GM19099 (cell line): ENCODE data around the gene TSSK3.

ENCODE experiments used
- POLR2A ChIP-seq: IDR thresholded peaks from 3 replicates; pipeline ENCODE4 v1.6.1; 2011; ENCODE audit warnings: low read depth; ENCODE audit not compliant: insufficient read length; ENCODE audit errors: extremely low read depth

The TSSK3 gene, protein sequence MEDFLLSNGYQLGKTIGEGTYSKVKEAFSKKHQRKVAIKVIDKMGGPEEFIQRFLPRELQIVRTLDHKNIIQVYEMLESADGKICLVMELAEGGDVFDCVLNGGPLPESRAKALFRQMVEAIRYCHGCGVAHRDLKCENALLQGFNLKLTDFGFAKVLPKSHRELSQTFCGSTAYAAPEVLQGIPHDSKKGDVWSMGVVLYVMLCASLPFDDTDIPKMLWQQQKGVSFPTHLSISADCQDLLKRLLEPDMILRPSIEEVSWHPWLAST

GRCh38 chr1:32362474-32363313, at the start of gene TSSK3, which contains the start of gene FAM229A:
TSSK3 (plus strand) TSS chr1:32362539; CDS start chr1:32362702, 163 bp downstream.
FAM229A (minus strand) TSS chr1:32362485; CDS start chr1:32362091, 394 bp downstream.
- no peak for TF ChIP-seq POLR2A

GRCh38 chr1:32316903-32317277, 45.4 kb upstream of the TSSK3 start:
- no peak for TF ChIP-seq POLR2A

- TF ChIP-seq POLR2A = no peak
Observed at GRCh38 chr1:32318127-32318869, 44.0 kb upstream of the TSSK3 start.

DNA sequence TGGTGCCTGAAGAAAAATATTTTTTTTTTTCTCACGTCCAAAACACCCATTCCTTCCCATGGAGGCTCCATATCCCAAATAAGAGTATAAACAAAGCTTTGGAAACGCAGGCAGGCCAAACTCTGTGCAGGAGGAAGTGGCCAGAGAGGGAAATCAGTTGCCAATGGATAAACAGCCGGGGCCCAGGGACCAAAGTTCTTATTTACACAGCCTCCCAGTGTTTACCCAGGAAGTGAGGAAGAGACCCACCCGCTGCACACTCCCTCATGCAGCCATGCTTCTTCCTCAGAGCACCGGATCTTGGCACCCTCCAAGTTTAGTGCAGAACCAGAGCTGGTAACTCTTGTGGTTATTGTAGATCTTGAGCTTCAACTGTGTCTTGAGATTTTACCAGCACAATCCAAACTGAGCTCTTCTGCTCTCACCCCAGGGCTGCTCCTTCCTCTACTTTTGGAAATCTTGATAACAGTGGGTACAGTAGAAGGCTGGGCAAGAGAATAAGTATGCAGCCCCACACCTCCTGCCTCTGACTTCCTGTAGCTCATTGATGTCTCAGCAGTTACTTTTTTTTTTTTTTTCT, 40.5 kb upstream of the TSSK3 start:
- TF ChIP-seq POLR2A = no peak

DNA sequence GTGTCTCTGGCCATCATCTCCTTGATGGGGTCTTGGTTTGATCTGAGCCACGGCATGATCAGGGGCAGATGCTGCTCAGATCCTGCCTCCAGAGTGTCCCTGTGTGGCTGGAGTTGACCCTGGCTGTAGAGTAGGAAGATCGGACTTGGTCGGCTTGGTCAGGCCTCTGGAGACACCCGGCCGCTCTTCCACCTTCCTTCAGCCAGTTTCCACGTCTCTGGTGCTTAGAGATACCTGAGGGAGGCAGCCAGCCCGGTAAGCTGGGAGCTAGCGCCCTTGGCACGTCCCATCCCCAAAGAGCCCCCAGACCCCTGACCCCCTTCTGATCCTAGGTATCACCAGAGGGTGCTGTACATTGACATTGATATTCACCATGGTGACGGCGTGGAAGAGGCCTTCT, 35.1 kb upstream of the TSSK3 start:
- no peak for TF ChIP-seq POLR2A

GRCh38 chr1:32329931-32330466, 32.3 kb upstream of the TSSK3 start:
- TF ChIP-seq POLR2A = no peak

DNA sequence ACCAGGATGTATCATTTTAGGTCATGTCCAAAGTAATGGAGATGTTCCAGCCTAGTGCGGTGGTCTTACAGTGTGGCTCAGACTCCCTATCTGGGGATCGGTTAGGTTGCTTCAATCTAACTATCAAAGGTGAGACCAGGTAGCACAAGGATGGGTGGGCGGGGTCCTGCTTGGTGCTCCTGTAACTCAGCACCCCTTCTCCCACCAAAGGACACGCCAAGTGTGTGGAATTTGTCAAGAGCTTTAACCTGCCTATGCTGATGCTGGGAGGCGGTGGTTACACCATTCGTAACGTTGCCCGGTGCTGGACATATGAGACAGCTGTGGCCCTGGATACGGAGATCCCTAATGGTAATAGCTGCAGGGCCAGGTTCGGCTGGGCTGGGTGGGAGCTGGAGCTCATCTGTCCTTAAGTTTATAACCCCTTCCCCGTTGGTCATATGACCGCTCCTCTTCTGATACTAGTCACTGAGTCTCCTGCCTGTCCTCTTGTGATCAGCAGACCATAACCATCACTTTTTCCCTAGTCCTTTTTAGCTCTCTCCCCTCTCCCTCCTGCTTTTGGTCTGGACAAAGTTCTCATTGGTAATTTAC, 31.7 kb upstream of the TSSK3 start:
- TF ChIP-seq POLR2A = peak; percentile 29

DNA sequence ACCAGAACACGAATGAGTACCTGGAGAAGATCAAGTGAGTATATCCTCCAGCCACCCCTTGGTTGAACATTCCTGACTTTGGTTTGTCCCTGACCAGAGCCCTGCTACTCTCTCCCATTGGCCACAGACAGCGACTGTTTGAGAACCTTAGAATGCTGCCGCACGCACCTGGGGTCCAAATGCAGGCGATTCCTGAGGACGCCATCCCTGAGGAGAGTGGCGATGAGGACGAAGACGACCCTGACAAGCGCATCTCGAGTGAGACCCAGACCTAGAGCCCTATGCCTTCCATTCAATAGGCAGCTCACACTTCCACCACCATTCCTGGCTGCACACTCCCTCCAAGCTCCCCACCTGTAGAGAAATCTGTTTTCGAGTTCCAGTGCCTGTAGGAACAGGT, 30.8 kb upstream of the TSSK3 start:
- peak; percentile 40 for TF ChIP-seq POLR2A

DNA sequence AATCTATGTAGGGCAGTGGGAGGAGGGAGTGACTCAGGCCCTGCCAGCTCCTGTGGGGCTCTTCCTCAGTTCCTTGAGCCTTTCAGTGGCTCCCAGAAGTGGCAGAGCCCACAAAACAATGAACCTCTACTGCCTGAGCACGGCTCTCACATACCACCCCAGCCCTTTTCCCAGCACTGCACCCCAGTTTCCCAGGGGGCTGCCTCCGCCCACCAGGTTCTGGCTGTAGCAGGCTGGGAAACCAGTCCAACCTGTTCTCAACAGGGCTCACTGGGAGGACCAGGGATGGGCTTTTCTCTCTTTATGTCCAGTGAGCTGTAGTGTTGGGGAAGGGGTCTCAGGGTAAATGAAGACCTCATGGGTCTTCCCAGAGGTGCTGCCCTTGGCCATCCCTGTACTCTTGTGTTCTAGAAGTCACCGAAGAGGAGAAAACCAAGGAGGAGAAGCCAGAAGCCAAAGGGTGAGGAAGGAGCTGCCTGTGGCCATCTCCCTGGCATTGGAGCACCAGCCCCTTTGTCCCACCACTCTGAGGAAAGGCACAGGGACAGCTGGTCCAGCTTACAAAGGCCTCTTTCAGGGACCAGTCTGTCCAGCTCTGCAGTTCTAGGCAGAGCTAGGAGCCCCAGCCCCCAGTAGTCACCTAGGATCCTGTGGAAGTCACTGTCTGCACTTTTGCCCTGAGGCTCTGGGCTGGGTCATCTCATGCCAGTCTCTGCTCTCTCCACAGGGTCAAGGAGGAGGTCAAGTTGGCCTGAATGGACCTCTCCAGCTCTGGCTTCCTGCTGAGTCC, 29.9 kb upstream of the TSSK3 start:
- peak; percentile 25 for TF ChIP-seq POLR2A

DNA sequence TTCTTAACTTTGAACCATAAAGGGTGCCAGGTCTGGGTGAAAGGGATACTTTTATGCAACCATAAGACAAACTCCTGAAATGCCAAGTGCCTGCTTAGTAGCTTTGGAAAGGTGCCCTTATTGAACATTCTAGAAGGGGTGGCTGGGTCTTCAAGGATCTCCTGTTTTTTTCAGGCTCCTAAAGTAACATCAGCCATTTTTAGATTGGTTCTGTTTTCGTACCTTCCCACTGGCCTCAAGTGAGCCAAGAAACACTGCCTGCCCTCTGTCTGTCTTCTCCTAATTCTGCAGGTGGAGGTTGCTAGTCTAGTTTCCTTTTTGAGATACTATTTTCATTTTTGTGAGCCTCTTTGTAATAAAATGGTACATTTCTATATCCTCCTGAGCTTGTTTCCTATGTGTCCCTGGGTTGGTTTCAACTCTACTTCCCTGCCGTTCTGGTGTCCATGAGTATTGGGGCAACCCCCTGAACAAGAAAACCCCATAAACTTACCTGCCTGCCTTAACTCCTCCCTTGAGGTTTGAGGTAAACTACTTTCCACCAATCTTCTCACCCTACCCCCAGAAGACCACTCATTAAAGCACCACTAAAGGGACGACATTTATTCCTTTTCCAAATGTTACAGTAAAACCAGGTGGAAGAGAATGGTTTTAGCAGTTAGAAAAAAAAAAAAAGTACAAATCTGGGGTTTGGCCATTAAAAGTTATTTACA, 28.9 kb upstream of the TSSK3 start:
- TF ChIP-seq POLR2A = no peak

GRCh38 chr1:32334274-32334861, 28.0 kb upstream of the TSSK3 start:
- TF ChIP-seq POLR2A = peak; percentile 9

DNA sequence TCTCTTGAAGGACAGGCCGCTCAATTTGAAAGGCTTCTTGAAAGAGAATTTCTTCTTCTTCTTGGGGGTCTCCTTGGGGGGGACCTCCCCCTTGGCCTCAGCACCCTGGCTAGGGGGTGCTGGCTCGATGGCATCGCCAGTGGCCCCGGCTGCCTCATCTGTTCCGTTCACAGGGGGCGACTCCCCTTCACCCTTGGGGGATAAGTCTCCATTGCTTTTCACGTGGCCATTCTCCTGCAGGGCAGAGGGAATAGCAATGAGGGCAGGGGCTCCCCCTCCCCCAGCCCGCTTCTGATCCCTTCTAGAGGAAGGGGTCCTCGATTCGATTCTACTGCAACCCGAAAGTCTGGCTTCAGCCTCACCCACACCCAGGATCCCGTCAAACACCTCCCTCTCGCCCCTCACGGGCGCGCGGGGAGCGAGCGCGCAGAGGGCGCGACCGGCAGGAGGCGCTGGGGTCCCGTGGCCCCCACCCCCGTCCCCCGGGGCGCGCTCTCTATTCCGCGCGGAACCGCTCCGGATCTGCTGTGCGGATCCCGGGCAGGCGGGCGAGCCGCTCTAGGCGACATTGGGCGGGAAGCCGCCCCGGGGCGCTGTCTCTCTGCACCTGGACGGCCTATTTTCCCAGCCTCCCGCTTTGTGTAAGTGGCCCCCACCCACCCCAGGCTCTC, 27.3 kb upstream of the TSSK3 start:
- no peak for TF ChIP-seq POLR2A

- TF ChIP-seq POLR2A = no peak
Observed at GRCh38 chr1:32335535-32335789, 26.9 kb upstream of the TSSK3 start.
